B cell (primary cell): ENCODE data around the gene ZNF407. TPM values are rescaled to one million over a fixed set of nuclear protein-coding genes. Genes with fewer than 3 reads are reported as not detected.

Source experiments
- ATAC-seq: fragments of 200-7000 bp; cut with Tn5 transposase; one replicate; pipeline ENCODE4 v1.10.0; 2021; ENCODE audit warnings: low read depth, mild to moderate bottlenecking, moderate number of reproducible peaks, moderate library complexity
- CTCF ChIA-PET: fragments of 350-600 bp; sonication (Branson Sonifier 250); formaldehyde crosslinking; loops from one replicate; lab custom pipeline; 2021; ENCODE audit warnings: antibody characterized with exemption, inconsistent platforms; lab: Charles Lee
- POLR2A ChIA-PET: fragments of 350-600 bp; sonication (Branson Sonifier 250); formaldehyde crosslinking; loops from one replicate; lab custom pipeline; 2021; ENCODE audit warnings: antibody characterized with exemption; lab: Charles Lee
- DNase-seq: peaks from one replicate; pipeline ENCODE4 v3.0.0; 2013
- H2AFZ ChIP-seq: 2 replicates; pipeline ENCODE4 v1.6.1; 2012; ENCODE audit warnings: mild to moderate bottlenecking, low read depth, low read length; ENCODE audit not compliant: insufficient read depth, poor library complexity, severe bottlenecking
- H3K27ac ChIP-seq, 2 donors: 1 replicate in 1 of 2; 2 replicates in 1 of 2; pipeline ENCODE4 v1.5.1; 2012 to 2013; ENCODE audit warnings: low read length in 2 of 2, mild to moderate bottlenecking in 2 of 2, moderate library complexity in 1 of 2
- H3K27me3 ChIP-seq, 4 experiments: fragments of 200-600 bp in 1 of 4; sonication (generic) in 1 of 4; replicated peaks in 1 of 4; 1 replicate in 2 of 4; 2 replicates in 2 of 4; pipeline versions ENCODE4 v1.6.1 to v1.7.0; 2013 to 2016; ENCODE audit warnings: low read length in 3 of 4, mild to moderate bottlenecking in 2 of 4, mixed read lengths in 1 of 4, moderate library complexity in 1 of 4; ENCODE audit not compliant: insufficient read depth in 4 of 4, control insufficient read depth in 3 of 4; ENCODE audit errors: control extremely low read depth in 1 of 4
- H3K36me3 ChIP-seq, 2 experiments: replicated peaks in 1 of 2; 1 replicate in 1 of 2; 2 replicates in 1 of 2; pipeline versions ENCODE4 v1.6.1 to v1.7.1; 2013; ENCODE audit warnings: low read length in 1 of 2; ENCODE audit not compliant: insufficient read depth in 2 of 2, control insufficient read depth in 1 of 2; ENCODE audit errors: control extremely low read depth in 1 of 2, extremely low read depth in 1 of 2
- H3K4me1 ChIP-seq, 2 donors: fragments of 200-600 bp in 1 of 2; sonication (generic) in 1 of 2; 1 replicate in 1 of 2; 2 replicates in 1 of 2; pipeline versions ENCODE4 v1.5.1 to v1.6.1; 2013 to 2017; ENCODE audit warnings: low read length in 2 of 2; ENCODE audit not compliant: control insufficient read depth in 2 of 2, insufficient read depth in 2 of 2
- H3K4me2 ChIP-seq: replicated peaks from 2 replicates; pipeline ENCODE3; 2012; ENCODE audit warnings: mild to moderate bottlenecking, low read depth, low read length; ENCODE audit not compliant: poor library complexity, severe bottlenecking
- H3K4me3 ChIP-seq, 5 experiments: fragments of 200-600 bp in 1 of 5; sonication (generic) in 1 of 5; 1 replicate in 3 of 5; 2 replicates in 2 of 5; pipeline versions ENCODE4 v1.5.1 to v1.7.0; 2011 to 2016; ENCODE audit warnings: low read length in 4 of 5, mild to moderate bottlenecking in 4 of 5, low read depth in 2 of 5, control low read depth in 1 of 5, moderate library complexity in 1 of 5; ENCODE audit not compliant: insufficient read depth in 1 of 5; ENCODE audit errors: control extremely low read depth in 1 of 5, extremely low read depth in 1 of 5
- H3K79me2 ChIP-seq: fragments of 200-600 bp; sonication (generic); one replicate; pipeline ENCODE4 v1.6.0; 2016; ENCODE audit warnings: low read length; ENCODE audit not compliant: control insufficient read depth, insufficient read depth
- H3K9ac ChIP-seq: fragments of 200-600 bp; sonication (generic); 2 replicates; pipeline ENCODE4 v1.6.1; 2017; ENCODE audit warnings: mild to moderate bottlenecking, low read length, moderate library complexity
- H3K9me3 ChIP-seq, 3 donors: one replicate each; pipeline versions ENCODE4 v1.6.1 to v1.7.1; 2013; ENCODE audit warnings: low read length in 2 of 3; ENCODE audit not compliant: control insufficient read depth in 2 of 3, insufficient read depth in 1 of 3; ENCODE audit errors: control extremely low read depth in 1 of 3
- H4K20me1 ChIP-seq: 2 replicates; pipeline ENCODE4 v1.6.0; 2012; ENCODE audit warnings: mild to moderate bottlenecking, low read length; ENCODE audit not compliant: insufficient read depth, control insufficient read depth, poor library complexity, severe bottlenecking
- H3K27ac Mint-ChIP-seq: one replicate; pipeline ENCODE4 v1.8.0; 2021; ENCODE audit warnings: mixed read lengths
- H3K27me3 Mint-ChIP-seq: one replicate; pipeline ENCODE4 v1.8.0; 2021; ENCODE audit warnings: mixed read lengths
- H3K4me1 Mint-ChIP-seq: one replicate; pipeline ENCODE4 v1.8.0; 2021; ENCODE audit warnings: mixed read lengths
- H3K4me3 Mint-ChIP-seq: one replicate; pipeline ENCODE4 v1.8.0; 2021; ENCODE audit warnings: mixed read lengths
- H3K9me3 Mint-ChIP-seq: one replicate; pipeline ENCODE4 v1.8.0; 2022; ENCODE audit warnings: mixed read lengths; ENCODE audit not compliant: insufficient read depth
- CTCF ChIP-seq: fragments of 200-600 bp; IDR thresholded peaks from one replicate; pipeline ENCODE4 v1.8.0; 2022; ENCODE audit warnings: antibody characterized with exemption, mild to moderate bottlenecking
- EZH2 ChIP-seq: IDR thresholded peaks from 2 replicates; pipeline ENCODE4 v1.6.1; 2012; ENCODE audit warnings: borderline replicate concordance, low read depth, mild to moderate bottlenecking, moderate library complexity, low read length; ENCODE audit not compliant: insufficient read depth, poor library complexity, severe bottlenecking
- WGBS: methylation state at CpG from one replicate; pipeline ENCODE4 v1.1.5; 2013; ENCODE audit warnings: missing lambda C conversion rate; ENCODE audit not compliant: insufficient coverage; 5-methylcytosine and 5-hydroxymethylcytosine counted together
- intact Hi-C: fragments of 100-400 bp; cut with micrococcal nuclease; formaldehyde crosslinking; loops from one replicate; pipeline ENCODE4 v1.10.0; 2022
- polyA plus RNA-seq: library from polyadenylated mRNA; depleted of rRNA; stranded (reverse); fragments of >200 nt; gene quantifications from 2 replicates; pipeline ENCODE4 v1.2.3, GENCODE V29; 2012
- total RNA-seq, 2 donors: library from RNA; stranded (reverse); fragments of 120-200 nt in 1 of 2; gene quantifications; 1 replicate in 1 of 2; 2 replicates in 1 of 2; pipeline versions ENCODE4 v1.2.3 to v1.2.4, GENCODE V29; 2013 to 2022

ZNF407 gene
- total and polyA plus RNA-seq, 2 donors (not counting 1 experiment from before 2014, with no cell fraction given), result 4.5 to 37.1 TPM

- DNase-seq (no peak), ATAC-seq (no peak)
- Mint-ChIP-seq H3K4me3 (no peak overlapping the region), H3K4me1 (peaks cover 8% of the 10 kb centered on the region), H3K9me3 (no peaks in the 10 kb centered on the region), H3K27me3 (peaks cover 9% of the 10 kb centered on the region), H3K27ac (no peak overlapping the region)
- H4K20me1 ChIP-seq, result no peaks in the 10 kb centered on the region
- no peak overlapping the region for H3K9ac ChIP-seq
- no peaks in the 10 kb centered on the region for H3K9me3 ChIP-seq
- POLR2A ChIA-PET, result no interaction called here
- H3K4me3 ChIP-seq, result no peak overlapping the region
- H3K4me1 ChIP-seq, result no peaks in the 10 kb centered on the region
- H3K79me2 ChIP-seq, result no peaks in the 10 kb centered on the region
- H3K27ac ChIP-seq, result no peak overlapping the region
- H3K36me3 ChIP-seq, result peaks cover 0 to 5% of the 10 kb centered on the region in 2 experiments
- intact Hi-C loops, result no loop called here
- H3K4me2 ChIP-seq, result no peak overlapping the region
- H3K27me3 ChIP-seq, result no peaks in the 10 kb centered on the region
- WGBS, result 83% methylated on average over 4 of the region's 6 CpGs
- no peak overlapping the region for H2AFZ ChIP-seq
- CTCF ChIA-PET, result no interaction called here
- TF ChIP-seq CTCF (no peak), EZH2 (no peak)
These were observed 8.6 kb upstream of the ZNF407 start for GRCh38 chr18:74589021-74589420.

- Histone ChIP-seq H4K20me1 (no peaks in the 10 kb centered on the region), H3K4me3 (no peak overlapping the region), H2AFZ (no peak overlapping the region), H3K9ac (no peak overlapping the region), H3K4me1 (no peaks in the 10 kb centered on the region), H3K36me3 (peaks cover 0 to 8% of the 10 kb centered on the region in 2 experiments), H3K4me2 (no peak overlapping the region), H3K79me2 (peaks cover 5% of the 10 kb centered on the region), H3K27me3 (no peaks in the 10 kb centered on the region), H3K9me3 (no peaks in the 10 kb centered on the region), H3K27ac (no peak overlapping the region)
- no peaks in the 10 kb centered on the region for H3K9me3 Mint-ChIP-seq
- H3K4me3 Mint-ChIP-seq, result no peak overlapping the region
- WGBS, result 100% methylated on average over 3 of the region's 3 CpGs
- ATAC-seq (no peak), DNase-seq (no peak)
- CTCF ChIA-PET, result interaction anchor here (1.0 kb wide), 1 partner anchor 39 kb away, joined by 3 read pairs; no protein-coding TSS in a partner anchor
- peaks cover 11% of the 10 kb centered on the region for H3K4me1 Mint-ChIP-seq
- no peak for TF ChIP-seq CTCF
- TF ChIP-seq EZH2, result no peak
- intact Hi-C loops, result no loop called here
- no peak overlapping the region for H3K27ac Mint-ChIP-seq
- peaks cover 8% of the 10 kb centered on the region for H3K27me3 Mint-ChIP-seq
- POLR2A ChIA-PET, result no interaction called here
These were observed 7.9 kb upstream of the ZNF407 start for GRCh38 chr18:74589811-74590210.
